ENCODE results near the gene TYK2.

TYK2 gene

GRCh38 chr19:10315335-10316214 lies 64.8 kb downstream of the TYK2 start, which contains the start of gene FDX2:
TSS of gene FDX2 (minus strand) at chr19:10316015. CDS start at chr19:10315996, 19 bp downstream.
- peak; percentile 86 for DNase-seq (ENCODE audit: low read depth, low spot score)

GRCh38 chr19:10309423-10309822 lies 70.9 kb downstream of the TYK2 start, which contains the start of gene ZGLP1:
TSS of gene ZGLP1 (minus strand) at chr19:10309815.
- no peak for DNase-seq (ENCODE audit: low read depth, low spot score)

GRCh38 chr19:10306327-10306726 lies 74.0 kb downstream of the TYK2 start:
- DNase-seq (ENCODE audit: low read depth, low spot score): no peak

GRCh38 chr19:10305139-10305806 lies 75.1 kb downstream of the TYK2 start:
- DNase-seq (ENCODE audit: low read depth, low spot score): no peak
